ENCODE measurements around the gene CRYBG1.
"Not testable (repeated sequence)": the region's sequence is repeated elsewhere in the genome, so short reads cannot be mapped to it uniquely, and the experiment has no call there.

CRYBG1 gene

GRCh38 chr6:106581468-106581867 is 221.0 kb downstream of the CRYBG1 start:
- H4K20me1 ChIP-seq (ENCODE audit: insufficient read depth, low read length) = no peaks in the 10 kb centered on the region
- H3K4me1 ChIP-seq (ENCODE audit: low read length) = no peaks in the 10 kb centered on the region
- H3K9me2 ChIP-seq (replicated peaks; ENCODE audit: insufficient read depth, low read length) = no peaks in the 10 kb centered on the region
- no peaks in the 10 kb centered on the region for H3K36me3 ChIP-seq (replicated peaks; ENCODE audit: insufficient read depth, low read length)
- no peaks in the 10 kb centered on the region for H3K9me3 ChIP-seq (replicated peaks; ENCODE audit: insufficient read depth, low read length)
- no peaks in the 10 kb centered on the region for H3K27me3 ChIP-seq (replicated peaks; ENCODE audit: insufficient read depth, low read length)
- no peaks in the 10 kb centered on the region for H3F3A ChIP-seq (ENCODE audit: insufficient read depth, low read length)
- H3K27ac ChIP-seq (ENCODE audit: low read length) = no peak overlapping the region
- H3K4me2 ChIP-seq (ENCODE audit: low read depth, low read length) = no peak overlapping the region
- DNase-seq = no peak
- H3K4me3 ChIP-seq (ENCODE audit: low read length) = no peak overlapping the region
- H2AFZ ChIP-seq (ENCODE audit: low read length) = no peak overlapping the region
- H3K9ac ChIP-seq (ENCODE audit: low read length) = no peak overlapping the region
- no peaks in the 10 kb centered on the region for H3K79me2 ChIP-seq (ENCODE audit: low read length)
- TF ChIP-seq EZH2 (optimal IDR thresholded peaks at IDR 0.05; ENCODE audit: low read depth, low read length) (no peak), EZH2phosphoT487 (IDR thresholded peaks at IDR 0.05; ENCODE audit: low read length) (no peak), CTCF (IDR thresholded peaks at IDR 0.05; ENCODE audit: low read length) (no peak)

GRCh38 chr6:106586815-106587415 is 226.4 kb downstream of the CRYBG1 start:
- H4K20me1 ChIP-seq (ENCODE audit: insufficient read depth, low read length) = no peaks in the 10 kb centered on the region
- no peaks in the 10 kb centered on the region for H3K36me3 ChIP-seq (replicated peaks; ENCODE audit: insufficient read depth, low read length)
- no peak overlapping the region for H2AFZ ChIP-seq (ENCODE audit: low read length)
- no peak overlapping the region for H3K4me3 ChIP-seq (ENCODE audit: low read length)
- no peaks in the 10 kb centered on the region for H3K27me3 ChIP-seq (replicated peaks; ENCODE audit: insufficient read depth, low read length)
- TF ChIP-seq CTCF (IDR thresholded peaks at IDR 0.05; ENCODE audit: low read length) (no peak), EZH2 (optimal IDR thresholded peaks at IDR 0.05; ENCODE audit: low read depth, low read length) (no peak), EZH2phosphoT487 (IDR thresholded peaks at IDR 0.05; ENCODE audit: low read length) (no peak)
- no peaks in the 10 kb centered on the region for H3F3A ChIP-seq (ENCODE audit: insufficient read depth, low read length)
- no peak for DNase-seq
- no peaks in the 10 kb centered on the region for H3K9me2 ChIP-seq (replicated peaks; ENCODE audit: insufficient read depth, low read length)
- no peak overlapping the region for H3K9ac ChIP-seq (ENCODE audit: low read length)
- no peak overlapping the region for H3K4me2 ChIP-seq (ENCODE audit: low read depth, low read length)
- no peaks in the 10 kb centered on the region for H3K79me2 ChIP-seq (ENCODE audit: low read length)
- no peaks in the 10 kb centered on the region for H3K9me3 ChIP-seq (replicated peaks; ENCODE audit: insufficient read depth, low read length)
- no peak overlapping the region for H3K27ac ChIP-seq (ENCODE audit: low read length)
- no peaks in the 10 kb centered on the region for H3K4me1 ChIP-seq (ENCODE audit: low read length)

DNA sequence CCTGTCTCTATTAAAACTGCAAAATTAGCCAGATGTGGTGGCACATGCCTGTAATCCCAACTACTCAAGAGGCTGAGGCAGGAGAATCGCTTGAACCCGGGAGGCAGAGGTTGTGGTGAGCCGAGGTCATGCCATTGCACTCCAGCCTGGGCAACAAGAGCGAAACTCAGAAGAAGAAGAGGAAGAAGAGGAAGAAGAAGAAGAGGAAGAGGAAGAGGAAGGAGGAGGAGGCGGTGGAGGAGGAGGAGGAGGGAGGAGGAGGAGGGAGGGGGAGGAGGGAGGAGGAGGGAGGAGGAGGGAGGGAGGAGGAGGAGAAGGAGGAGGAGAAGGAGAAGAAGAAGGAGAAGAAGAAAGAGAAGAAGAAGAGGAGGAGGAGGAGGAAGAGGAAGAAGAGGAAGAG is 228.4 kb downstream of the CRYBG1 start:
- H3F3A ChIP-seq (ENCODE audit: insufficient read depth, low read length); H4K20me1 ChIP-seq (ENCODE audit: insufficient read depth, low read length); H3K27me3 ChIP-seq (replicated peaks; ENCODE audit: insufficient read depth, low read length); H3K9ac ChIP-seq (ENCODE audit: low read length); H3K9me2 ChIP-seq (replicated peaks; ENCODE audit: insufficient read depth, low read length); H3K9me3 ChIP-seq (replicated peaks; ENCODE audit: insufficient read depth, low read length); H3K36me3 ChIP-seq (replicated peaks; ENCODE audit: insufficient read depth, low read length); H3K79me2 ChIP-seq (ENCODE audit: low read length); H3K4me2 ChIP-seq (ENCODE audit: low read depth, low read length); DNase-seq; H2AFZ ChIP-seq (ENCODE audit: low read length); H3K4me3 ChIP-seq (ENCODE audit: low read length); H3K4me1 ChIP-seq (ENCODE audit: low read length); H3K27ac ChIP-seq (ENCODE audit: low read length): not testable (repeated sequence)

- Histone ChIP-seq H3K36me3 (replicated peaks; ENCODE audit: insufficient read depth, low read length) (no peaks in the 10 kb centered on the region), H3K4me1 (ENCODE audit: low read length) (no peaks in the 10 kb centered on the region), H3K9me3 (replicated peaks; ENCODE audit: insufficient read depth, low read length) (no peaks in the 10 kb centered on the region), H3K9ac (ENCODE audit: low read length) (no peak overlapping the region), H3K27me3 (replicated peaks; ENCODE audit: insufficient read depth, low read length) (no peaks in the 10 kb centered on the region), H3F3A (ENCODE audit: insufficient read depth, low read length) (no peaks in the 10 kb centered on the region), H3K4me3 (ENCODE audit: low read length) (no peak overlapping the region), H4K20me1 (ENCODE audit: insufficient read depth, low read length) (no peaks in the 10 kb centered on the region), H3K4me2 (ENCODE audit: low read depth, low read length) (no peak overlapping the region), H3K27ac (ENCODE audit: low read length) (no peak overlapping the region), H3K9me2 (replicated peaks; ENCODE audit: insufficient read depth, low read length) (no peaks in the 10 kb centered on the region), H3K79me2 (ENCODE audit: low read length) (no peaks in the 10 kb centered on the region), H2AFZ (ENCODE audit: low read length) (no peak overlapping the region)
- DNase-seq = no peak
- TF ChIP-seq EZH2 (optimal IDR thresholded peaks at IDR 0.05; ENCODE audit: low read depth, low read length) (no peak), CTCF (IDR thresholded peaks at IDR 0.05; ENCODE audit: low read length) (no peak), EZH2phosphoT487 (IDR thresholded peaks at IDR 0.05; ENCODE audit: low read length) (no peak)
These were observed 230.8 kb downstream of the CRYBG1 start for GRCh38 chr6:106591111-106591825.
